ENCODE data around the gene RELCH.

DNA sequence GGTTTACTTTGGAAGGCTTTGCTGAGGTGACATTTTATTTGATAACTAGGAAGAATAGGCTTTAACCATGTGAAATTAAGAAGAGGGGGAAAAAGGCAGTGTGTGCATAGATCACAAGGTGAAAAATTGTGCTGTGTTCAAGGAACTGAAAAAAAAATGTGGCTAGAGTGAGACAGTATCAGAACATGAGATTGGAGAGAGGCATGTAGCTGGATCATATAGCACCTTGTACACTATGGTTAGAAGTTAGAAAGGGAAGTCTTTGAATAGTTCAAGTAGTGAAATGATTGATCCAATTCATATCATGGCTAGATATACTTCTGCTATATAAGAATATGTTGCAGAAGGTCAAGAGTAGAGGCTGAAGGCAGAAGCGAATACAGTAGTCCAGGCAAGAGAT is 125.8 kb downstream of the RELCH start:
- TF ChIP-seq, protein P1, sequence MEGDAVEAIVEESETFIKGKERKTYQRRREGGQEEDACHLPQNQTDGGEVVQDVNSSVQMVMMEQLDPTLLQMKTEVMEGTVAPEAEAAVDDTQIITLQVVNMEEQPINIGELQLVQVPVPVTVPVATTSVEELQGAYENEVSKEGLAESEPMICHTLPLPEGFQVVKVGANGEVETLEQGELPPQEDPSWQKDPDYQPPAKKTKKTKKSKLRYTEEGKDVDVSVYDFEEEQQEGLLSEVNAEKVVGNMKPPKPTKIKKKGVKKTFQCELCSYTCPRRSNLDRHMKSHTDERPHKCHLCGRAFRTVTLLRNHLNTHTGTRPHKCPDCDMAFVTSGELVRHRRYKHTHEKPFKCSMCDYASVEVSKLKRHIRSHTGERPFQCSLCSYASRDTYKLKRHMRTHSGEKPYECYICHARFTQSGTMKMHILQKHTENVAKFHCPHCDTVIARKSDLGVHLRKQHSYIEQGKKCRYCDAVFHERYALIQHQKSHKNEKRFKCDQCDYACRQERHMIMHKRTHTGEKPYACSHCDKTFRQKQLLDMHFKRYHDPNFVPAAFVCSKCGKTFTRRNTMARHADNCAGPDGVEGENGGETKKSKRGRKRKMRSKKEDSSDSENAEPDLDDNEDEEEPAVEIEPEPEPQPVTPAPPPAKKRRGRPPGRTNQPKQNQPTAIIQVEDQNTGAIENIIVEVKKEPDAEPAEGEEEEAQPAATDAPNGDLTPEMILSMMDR (IDR thresholded peaks at IDR 0.05) = no peak
- TF ChIP-seq SIN3A (IDR thresholded peaks at IDR 0.05; ENCODE audit: borderline replicate concordance, insufficient read depth, low read depth, low read length) (no peak), POLR2AphosphoS5 (IDR thresholded peaks at IDR 0.05; ENCODE audit: low read depth, low read length) (no peak)

All from Panc1 (cell line).